ENCODE measurements around the gene IGFALS. TPM values are rescaled to one million over a fixed set of nuclear protein-coding genes. Genes with fewer than 3 reads are reported as not detected.
A peak's percentile ranks its signal among the peaks of the same experiment; 100 is the strongest.

The IGFALS gene
- total RNA-seq, 8 experiments from 2014 or later = 0.25 to 1.1 (median 0.68) TPM

DNA sequence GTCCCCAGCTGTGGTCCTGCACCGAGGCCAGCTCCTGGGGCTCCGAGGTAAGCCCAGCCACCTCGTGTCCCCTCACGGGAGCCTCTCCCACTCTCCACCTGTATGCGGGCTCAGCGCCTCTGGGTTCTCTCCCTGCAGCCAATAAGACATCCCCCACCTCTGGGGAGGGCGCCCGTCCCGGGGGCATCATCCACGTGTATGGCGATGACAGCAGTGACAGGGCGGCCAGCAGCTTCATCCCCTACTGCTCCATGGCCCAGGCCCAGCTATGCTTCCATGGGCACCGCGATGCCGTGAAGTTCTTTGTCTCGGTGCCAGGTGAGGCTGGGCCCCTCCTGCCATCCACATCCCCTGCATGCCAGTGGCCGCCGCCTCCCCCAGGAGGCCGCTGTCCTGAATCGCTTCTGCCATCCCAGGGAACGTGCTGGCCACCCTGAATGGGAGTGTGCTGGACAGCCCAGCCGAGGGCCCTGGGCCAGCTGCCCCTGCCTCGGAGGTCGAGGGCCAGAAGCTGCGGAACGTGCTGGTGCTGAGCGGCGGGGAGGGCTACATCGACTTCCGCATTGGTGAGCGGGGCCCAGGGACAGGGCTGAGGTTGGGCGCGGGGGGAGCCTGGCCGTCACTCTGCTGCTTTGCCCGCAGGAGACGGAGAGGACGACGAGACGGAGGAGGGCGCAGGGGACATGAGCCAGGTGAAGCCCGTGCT is 25.3 kb downstream of the IGFALS start:
- 92 to 94% methylated on average over 3 to 5 of the region's 41 CpGs; no CpG with 5 or more reads in 8 of the 10 experiments for WGBS, 10 experiments
- peaks cover 6 to 7% of the 10 kb centered on the region in 2 donors for H3K4me1 ChIP-seq (replicated peaks in 1 of 2)
- H3K27ac ChIP-seq = no peak overlapping the region
- H3K4me3 ChIP-seq = no peak overlapping the region
- in situ Hi-C loops (cut with MboI; ENCODE audit: low pct_unique_long_range_greater_than_20kb in 2 of 9, low sequenced_read_pairs in 9 of 9, unreplicated experiment in 9 of 9) = no loop called here
- no peak for ATAC-seq (replicated peaks in 6 of 8)

DNA sequence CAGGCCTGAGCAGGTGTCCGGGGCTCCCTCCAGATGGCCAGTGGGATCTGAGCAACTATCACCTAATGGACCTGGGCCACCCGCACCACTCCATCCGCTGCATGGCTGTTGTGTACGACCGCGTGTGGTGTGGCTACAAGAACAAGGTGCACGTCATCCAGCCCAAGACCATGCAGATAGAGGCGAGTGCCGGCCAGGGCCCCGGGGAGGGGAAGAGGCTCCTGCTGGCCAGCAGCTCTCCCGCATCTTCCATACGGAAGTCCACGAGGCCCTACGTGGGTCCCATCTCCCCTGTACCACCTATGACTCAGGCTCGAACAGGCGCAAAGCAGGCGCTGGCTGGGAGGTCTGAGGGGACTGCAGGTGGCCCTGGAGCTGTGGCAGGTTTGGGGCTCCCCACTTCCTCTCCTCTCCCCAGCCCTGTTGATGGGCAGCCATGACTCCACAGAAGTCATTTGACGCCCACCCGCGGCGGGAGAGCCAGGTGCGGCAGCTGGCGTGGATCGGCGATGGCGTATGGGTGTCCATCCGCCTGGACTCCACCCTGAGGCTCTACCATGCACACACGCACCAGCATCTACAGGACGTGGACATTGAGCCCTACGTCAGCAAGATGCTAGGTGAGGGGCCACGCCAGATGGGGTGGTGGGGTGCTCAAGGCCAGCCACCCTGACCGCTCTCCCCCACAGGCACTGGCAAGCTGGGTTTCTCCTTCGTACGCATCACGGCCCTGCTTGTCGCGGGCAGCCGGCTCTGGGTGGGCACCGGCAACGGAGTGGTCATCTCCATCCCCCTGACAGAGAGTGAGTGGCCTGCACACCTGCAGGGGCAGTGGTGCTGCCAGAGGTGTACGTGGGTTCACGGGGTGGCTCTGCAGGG is 26.1 kb downstream of the IGFALS start:
- WGBS, 10 experiments = 91 to 100% (median 100%) methylated on average over 1 to 4 of the region's 42 CpGs; no CpG with 5 or more reads in 6 of the 10 experiments
- ATAC-seq (replicated peaks in 6 of 8) = no peak
- H3K27ac ChIP-seq = no peak overlapping the region
- in situ Hi-C loops (cut with MboI; ENCODE audit: low pct_unique_long_range_greater_than_20kb in 2 of 9, low sequenced_read_pairs in 9 of 9, unreplicated experiment in 9 of 9) = no loop called here
- peaks cover 6 to 7% of the 10 kb centered on the region in 2 donors for H3K4me1 ChIP-seq (replicated peaks in 1 of 2)
- no peak overlapping the region for H3K4me3 ChIP-seq

DNA sequence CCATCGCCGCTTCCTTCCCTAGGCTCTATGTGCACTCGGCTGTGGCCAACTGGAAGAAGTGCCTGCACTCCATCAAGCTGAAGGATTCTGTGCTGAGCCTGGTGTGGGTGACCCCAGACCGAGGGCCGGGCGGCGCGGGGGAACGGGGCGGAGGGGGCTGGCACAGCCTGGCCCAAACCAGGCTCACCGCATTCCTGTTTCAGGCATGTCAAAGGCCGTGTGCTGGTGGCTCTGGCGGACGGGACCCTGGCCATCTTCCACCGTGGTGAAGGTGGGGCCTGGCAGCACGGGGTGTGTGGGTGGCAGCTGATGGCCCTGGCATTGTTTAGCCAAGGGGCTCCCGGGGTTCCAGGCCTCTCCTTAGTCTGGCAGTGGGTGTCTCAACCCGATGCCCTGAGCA is 26.8 kb downstream of the IGFALS start:
- 100% methylated on average over 1 of the region's 18 CpGs; no CpG with 5 or more reads in 9 of the 10 experiments for WGBS, 10 experiments
- no peak overlapping the region for H3K4me3 ChIP-seq
- no peak for ATAC-seq (replicated peaks in 6 of 8)
- in situ Hi-C loops (cut with MboI; ENCODE audit: low pct_unique_long_range_greater_than_20kb in 2 of 9, low sequenced_read_pairs in 9 of 9, unreplicated experiment in 9 of 9) = no loop called here
- H3K4me1 ChIP-seq (replicated peaks in 1 of 2) = peaks cover 6 to 7% of the 10 kb centered on the region in 2 donors
- no peak overlapping the region for H3K27ac ChIP-seq

DNA sequence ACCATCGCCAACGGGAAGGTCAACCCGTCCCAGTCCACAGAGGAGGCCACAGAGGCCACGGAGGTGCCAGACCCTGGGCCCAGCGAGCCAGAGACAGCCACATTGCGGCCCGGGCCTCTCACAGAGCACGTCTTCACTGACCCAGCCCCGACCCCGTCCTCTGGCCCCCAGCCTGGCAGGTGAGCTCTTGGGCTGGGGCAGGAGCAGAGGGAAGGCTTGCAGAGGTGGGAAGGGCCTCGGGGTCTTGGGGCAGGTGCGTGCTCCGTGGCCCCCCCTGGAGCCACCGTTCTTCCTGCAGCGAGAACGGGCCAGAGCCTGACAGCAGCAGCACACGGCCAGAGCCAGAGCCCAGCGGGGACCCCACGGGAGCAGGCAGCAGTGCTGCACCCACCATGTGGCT is 27.3 kb downstream of the IGFALS start:
- Histone ChIP-seq H3K4me3 (no peak overlapping the region), H3K27ac (no peak overlapping the region), H3K4me1 (replicated peaks in 1 of 2) (peaks cover 6 to 7% of the 10 kb centered on the region in 2 donors)
- no peak for ATAC-seq (replicated peaks in 6 of 8)
- 90% methylated on average over 5 of the region's 19 CpGs; no CpG with 5 or more reads in 9 of the 10 experiments for WGBS, 10 experiments
- in situ Hi-C loops (cut with MboI; ENCODE audit: low pct_unique_long_range_greater_than_20kb in 2 of 9, low sequenced_read_pairs in 9 of 9, unreplicated experiment in 9 of 9) = no loop called here

DNA sequence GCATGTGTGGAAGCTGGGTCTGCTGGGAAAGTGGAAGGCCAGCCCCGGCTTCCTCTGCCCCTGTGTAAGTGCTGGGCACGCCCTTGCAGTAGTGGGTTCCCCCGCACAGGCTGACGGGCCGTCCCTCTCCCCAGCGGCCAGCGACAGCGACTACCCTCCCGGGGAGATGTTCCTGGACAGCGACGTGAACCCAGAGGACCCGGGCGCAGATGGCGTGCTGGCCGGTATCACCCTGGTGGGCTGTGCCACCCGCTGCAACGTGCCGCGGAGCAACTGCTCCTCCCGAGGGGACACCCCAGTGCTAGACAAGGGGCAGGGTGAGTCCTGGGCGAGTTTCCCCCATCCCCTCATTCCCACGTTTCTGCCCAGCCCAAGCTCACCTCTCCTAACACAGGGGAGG is 27.7 kb downstream of the IGFALS start:
- in situ Hi-C loops (cut with MboI; ENCODE audit: low pct_unique_long_range_greater_than_20kb in 2 of 9, low sequenced_read_pairs in 9 of 9, unreplicated experiment in 9 of 9) = no loop called here
- WGBS, 10 experiments = 60 to 95% methylated on average over 2 to 9 of the region's 22 CpGs; no CpG with 5 or more reads in 8 of the 10 experiments
- Histone ChIP-seq H3K4me1 (replicated peaks in 1 of 2) (peaks cover 6 to 7% of the 10 kb centered on the region in 2 donors), H3K4me3 (no peak overlapping the region), H3K27ac (no peak overlapping the region)
- ATAC-seq (replicated peaks in 6 of 8) = no peak

DNA sequence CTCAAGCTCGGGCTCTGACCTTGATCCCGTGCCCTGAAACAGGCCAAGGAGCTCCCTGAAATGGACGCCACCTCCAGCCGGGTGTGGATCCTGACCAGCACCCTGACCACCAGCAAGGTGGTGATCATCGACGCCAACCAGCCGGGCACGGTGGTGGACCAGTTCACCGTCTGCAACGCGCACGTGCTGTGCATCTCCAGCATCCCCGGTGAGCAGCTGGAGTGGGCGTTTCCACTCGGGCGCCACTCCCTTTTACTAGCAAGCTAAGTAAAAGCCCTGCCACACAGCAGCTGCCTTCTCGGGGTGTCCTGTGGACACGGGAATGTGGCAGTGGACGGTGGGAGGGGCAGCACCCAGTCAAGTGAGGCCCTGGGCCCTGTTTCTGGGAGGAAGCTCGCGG is 28.5 kb downstream of the IGFALS start:
- no peak overlapping the region for H3K4me3 ChIP-seq
- H3K4me1 ChIP-seq (replicated peaks in 1 of 2) = no peaks in the 10 kb centered on the region
- no peak for ATAC-seq (replicated peaks in 6 of 8)
- in situ Hi-C loops (cut with MboI; ENCODE audit: low pct_unique_long_range_greater_than_20kb in 2 of 9, low sequenced_read_pairs in 9 of 9, unreplicated experiment in 9 of 9) = no loop called here
- 90 to 94% (median 91%) methylated on average over 3 to 8 of the region's 21 CpGs; no CpG with 5 or more reads in 7 of the 10 experiments for WGBS, 10 experiments
- H3K27ac ChIP-seq = no peak overlapping the region

DNA sequence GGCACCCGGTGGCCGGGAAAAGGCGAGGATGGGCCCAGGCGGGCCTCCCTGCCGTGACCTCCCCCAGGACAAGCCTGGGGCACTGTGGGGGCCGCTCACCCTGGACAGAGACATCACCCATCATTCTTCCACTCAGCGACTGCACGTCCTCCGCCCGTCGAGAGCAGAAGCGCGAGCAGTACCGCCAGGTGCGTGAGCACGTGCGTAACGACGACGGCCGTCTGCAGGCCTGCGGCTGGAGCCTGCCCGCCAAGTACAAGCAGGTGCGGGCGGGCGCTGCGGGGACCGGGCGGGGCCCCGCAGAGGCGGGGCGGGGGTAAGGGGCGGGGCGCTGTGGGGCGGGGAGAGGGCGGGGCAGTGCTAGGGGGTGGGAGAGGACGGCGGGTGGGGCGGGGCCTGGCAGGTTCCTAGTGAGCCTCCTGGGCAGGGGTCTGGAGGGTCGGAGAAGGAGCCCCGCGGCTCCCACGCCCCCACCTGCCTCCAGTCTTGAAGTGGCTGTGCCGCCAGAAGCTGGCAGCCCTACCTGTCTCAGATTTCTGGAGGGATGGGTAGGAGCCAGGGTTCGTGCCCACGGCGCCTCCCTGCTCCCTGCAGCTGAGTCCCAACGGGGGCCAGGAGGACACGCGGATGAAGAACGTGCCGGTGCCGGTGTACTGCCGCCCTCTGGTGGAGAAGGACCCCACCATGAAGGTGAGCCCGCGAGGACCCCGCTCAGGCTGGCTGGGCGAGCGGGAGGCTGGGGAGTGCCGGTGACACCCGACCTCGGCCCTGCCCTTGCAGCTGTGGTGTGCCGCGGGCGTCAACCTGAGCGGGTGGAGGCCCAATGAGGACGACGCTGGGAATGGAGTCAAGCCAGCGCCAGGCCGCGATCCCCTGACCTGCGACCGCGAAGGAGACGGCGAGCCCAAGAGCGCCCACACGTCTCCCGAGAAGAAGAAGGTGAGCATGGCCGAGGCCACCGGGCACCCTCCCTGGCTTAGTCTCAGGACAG is 29.7 kb downstream of the IGFALS start:
- in situ Hi-C loops (cut with MboI; ENCODE audit: low pct_unique_long_range_greater_than_20kb in 2 of 9, low sequenced_read_pairs in 9 of 9, unreplicated experiment in 9 of 9) = no loop called here
- ATAC-seq (replicated peaks in 6 of 8) = peak in 7 of 8 experiments; percentile 4 to 24 (median 16)
- H3K4me1 ChIP-seq (replicated peaks in 1 of 2) = no peaks in the 10 kb centered on the region
- no peak overlapping the region for H3K4me3 ChIP-seq
- 55 to 100% (median 76%) methylated on average over 1 to 10 of the region's 81 CpGs; no CpG with 5 or more reads in 6 of the 10 experiments for WGBS, 10 experiments
- no peak overlapping the region for H3K27ac ChIP-seq

DNA sequence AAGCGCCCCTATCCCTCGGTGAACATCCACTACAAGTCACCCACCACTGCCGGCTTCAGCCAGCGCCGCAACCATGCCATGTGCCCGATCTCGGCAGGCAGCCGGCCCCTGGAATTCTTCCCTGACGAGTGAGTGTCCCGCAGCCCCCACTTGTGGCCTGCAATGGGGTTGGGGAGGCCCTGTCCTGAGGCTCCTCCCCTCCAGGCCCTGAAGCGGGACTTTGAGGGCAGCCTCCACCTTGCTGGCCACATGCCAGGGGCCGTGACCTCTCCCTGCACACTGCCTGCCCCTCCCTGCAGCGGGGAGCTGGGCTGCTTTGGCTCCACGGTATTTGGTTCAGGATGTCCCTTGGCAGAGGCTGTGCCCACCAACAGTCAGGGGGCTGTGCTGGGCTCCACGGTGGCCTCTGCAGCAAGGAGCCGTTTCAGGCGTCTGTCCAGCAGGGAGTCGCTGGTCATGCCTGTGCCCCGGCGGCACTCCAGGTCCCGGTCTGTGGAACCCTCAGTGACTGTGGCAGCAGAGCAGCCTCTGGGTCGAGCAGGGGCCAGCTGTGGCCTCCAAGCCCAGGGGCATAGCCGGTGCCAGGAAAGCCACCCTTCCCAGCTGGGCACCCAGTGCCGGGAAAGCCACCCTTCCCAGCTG is 30.5 kb downstream of the IGFALS start:
- in situ Hi-C loops (cut with MboI; ENCODE audit: low pct_unique_long_range_greater_than_20kb in 2 of 9, low sequenced_read_pairs in 9 of 9, unreplicated experiment in 9 of 9) = no loop called here
- H3K4me1 ChIP-seq (replicated peaks in 1 of 2) = no peaks in the 10 kb centered on the region
- ATAC-seq (replicated peaks in 6 of 8) = no peak
- H3K4me3 ChIP-seq = no peak overlapping the region
- 80 to 88% methylated on average over 1 to 2 of the region's 24 CpGs; no CpG with 5 or more reads in 8 of the 10 experiments for WGBS, 10 experiments
- H3K27ac ChIP-seq = no peak overlapping the region

DNA sequence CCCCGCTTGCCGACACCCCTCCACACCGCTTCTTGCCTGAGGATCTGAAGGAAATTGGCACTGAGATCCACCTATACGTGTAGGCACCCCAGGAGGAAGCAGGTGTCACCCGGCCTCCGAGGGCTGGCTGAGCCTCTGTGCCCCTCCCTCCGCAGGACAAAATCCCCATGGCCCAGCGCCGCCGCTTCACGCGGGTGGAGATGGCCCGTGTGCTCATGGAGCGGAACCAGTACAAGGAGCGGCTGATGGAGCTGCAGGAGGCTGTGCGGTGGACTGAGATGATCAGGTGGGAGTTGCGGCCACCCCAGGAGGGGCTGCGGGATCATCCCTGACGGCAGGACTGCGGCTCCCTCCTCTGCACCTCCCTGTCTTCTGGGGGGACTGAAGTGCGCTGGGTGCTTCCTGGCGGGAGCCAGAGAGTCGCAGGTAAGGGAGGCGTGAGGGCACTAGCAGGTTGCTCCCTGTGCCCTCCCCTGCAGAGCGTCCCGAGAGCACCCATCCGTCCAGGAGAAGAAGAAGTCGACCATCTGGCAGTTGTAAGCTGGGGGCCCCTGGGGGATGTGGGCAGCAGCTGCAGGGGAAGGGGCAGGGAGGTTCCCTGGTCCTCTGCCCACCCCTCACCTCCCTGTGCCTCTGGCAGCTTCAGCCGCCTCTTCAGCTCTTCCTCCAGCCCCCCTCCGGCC is 31.2 kb downstream of the IGFALS start:
- no peaks in the 10 kb centered on the region for H3K4me1 ChIP-seq (replicated peaks in 1 of 2)
- in situ Hi-C loops (cut with MboI; ENCODE audit: low pct_unique_long_range_greater_than_20kb in 2 of 9, low sequenced_read_pairs in 9 of 9, unreplicated experiment in 9 of 9) = no loop called here
- WGBS, 10 experiments = 89 to 100% (median 93%) methylated on average over 2 to 7 of the region's 30 CpGs; no CpG with 5 or more reads in 6 of the 10 experiments

DNA sequence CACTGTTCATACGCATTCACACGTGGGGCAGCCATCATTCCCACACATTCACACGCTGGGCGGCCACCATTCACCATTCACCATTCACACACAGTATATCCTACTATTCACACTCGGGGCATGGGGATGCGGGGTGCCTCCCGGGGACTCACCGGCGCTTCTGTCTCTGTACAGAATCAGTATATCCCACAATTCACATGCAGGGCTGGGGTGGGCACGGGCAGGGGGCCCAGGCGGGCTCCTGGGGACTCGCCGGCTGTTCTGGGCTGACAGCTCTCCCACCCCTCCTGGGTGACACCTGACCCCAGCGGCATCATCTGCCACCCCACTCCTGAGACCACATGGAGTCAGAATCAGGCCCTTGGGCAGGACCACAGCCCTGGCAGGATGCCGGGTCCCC is 31.8 kb downstream of the IGFALS start:
- no peak overlapping the region for H3K27ac ChIP-seq
- ATAC-seq (replicated peaks in 6 of 8) = no peak
- in situ Hi-C loops (cut with MboI; ENCODE audit: low pct_unique_long_range_greater_than_20kb in 2 of 9, low sequenced_read_pairs in 9 of 9, unreplicated experiment in 9 of 9) = no loop called here
- no CpG with 5 or more reads among the region's 15 CpGs for WGBS, 10 experiments
- no peaks in the 10 kb centered on the region for H3K4me1 ChIP-seq (replicated peaks in 1 of 2)
- no peak overlapping the region for H3K4me3 ChIP-seq

More for the DNA sequence above, 31.2 kb downstream of the IGFALS start:
- ATAC-seq (replicated peaks in 6 of 8) = no peak
- no peak overlapping the region for H3K27ac ChIP-seq
- no peak overlapping the region for H3K4me3 ChIP-seq

DNA sequence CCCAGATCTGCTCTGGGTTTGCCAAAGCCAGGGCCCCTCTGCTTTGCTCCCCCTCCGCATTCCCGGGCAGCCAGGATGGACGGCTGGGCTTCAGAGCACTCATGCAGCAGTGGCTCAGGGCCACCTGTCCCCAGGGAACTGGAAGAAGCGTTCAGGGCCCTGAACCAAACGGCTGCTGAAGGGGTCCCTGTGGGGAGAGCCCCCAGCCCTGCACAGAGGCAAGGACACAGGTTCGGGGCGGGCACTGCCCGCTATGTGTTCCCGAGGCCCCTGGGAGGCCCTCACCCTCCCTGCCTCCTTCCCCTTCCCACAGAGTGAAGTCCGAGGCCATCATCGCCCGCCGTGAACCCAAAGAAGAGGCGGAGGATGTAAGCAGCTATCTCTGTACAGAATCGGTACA is 32.6 kb downstream of the IGFALS start:
- Histone ChIP-seq H3K4me3 (no peak overlapping the region), H3K4me1 (replicated peaks in 1 of 2) (no peaks in the 10 kb centered on the region), H3K27ac (no peak overlapping the region)
- 100% methylated on average over 1 to 6 of the region's 15 CpGs; no CpG with 5 or more reads in 7 of the 10 experiments for WGBS, 10 experiments
- in situ Hi-C loops (cut with MboI; ENCODE audit: low pct_unique_long_range_greater_than_20kb in 2 of 9, low sequenced_read_pairs in 9 of 9, unreplicated experiment in 9 of 9) = no loop called here
- ATAC-seq (replicated peaks in 6 of 8) = no peak

DNA sequence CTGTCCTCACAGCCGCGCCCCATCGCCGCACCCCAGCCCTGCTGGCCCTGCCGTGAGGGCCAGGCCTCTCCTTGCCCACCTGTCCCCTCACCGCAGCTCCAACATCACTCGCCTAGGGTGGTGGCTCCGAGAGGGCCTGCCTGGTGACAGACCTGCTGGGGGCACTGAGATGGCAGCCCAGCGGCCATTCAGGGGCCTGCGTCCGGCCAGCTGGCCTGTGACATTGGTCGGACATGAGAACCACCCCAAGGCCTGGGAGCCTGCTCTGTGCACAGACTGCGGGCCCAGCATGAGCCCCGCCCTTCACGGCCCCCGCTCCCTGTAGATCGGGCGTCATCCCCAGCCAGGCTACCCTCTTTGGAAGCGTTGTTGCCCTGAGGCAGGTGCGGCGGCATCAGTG is 34.0 kb downstream of the IGFALS start:
- Histone ChIP-seq H3K27ac (no peak overlapping the region), H3K4me1 (replicated peaks in 1 of 2) (no peaks in the 10 kb centered on the region), H3K4me3 (no peak overlapping the region)
- in situ Hi-C loops (cut with MboI; ENCODE audit: low pct_unique_long_range_greater_than_20kb in 2 of 9, low sequenced_read_pairs in 9 of 9, unreplicated experiment in 9 of 9) = no loop called here
- no peak for ATAC-seq (replicated peaks in 6 of 8)
- WGBS, 10 experiments = 90 to 100% (median 96%) methylated on average over 2 to 10 of the region's 21 CpGs; no CpG with 5 or more reads in 7 of the 10 experiments
